H9 (cell line): ENCODE results near the gene PEG3. TPM values are rescaled to one million over a fixed set of nuclear protein-coding genes. Genes with fewer than 3 reads are reported as not detected.

ENCODE experiments used
- DNase-seq: peaks from one replicate; pipeline ENCODE4 v3.0.0-alpha.2; 2017
- H2AFZ ChIP-seq: one replicate; pipeline ENCODE4 v1.6.1; 2013; ENCODE audit warnings: mild to moderate bottlenecking, low read length, control low read depth, moderate library complexity
- H2AK5ac ChIP-seq: 2 replicates; pipeline ENCODE4 v1.6.1; 2013; ENCODE audit warnings: low read length, control low read depth, mixed read lengths; ENCODE audit not compliant: insufficient read length
- H2BK120ac ChIP-seq: one replicate; pipeline ENCODE4 v1.6.1; 2013; ENCODE audit warnings: low read depth, mild to moderate bottlenecking, low read length, control low read depth, inconsistent platforms; ENCODE audit not compliant: poor library complexity, severe bottlenecking
- H2BK12ac ChIP-seq: 2 replicates; pipeline ENCODE4 v1.6.1; 2013; ENCODE audit warnings: low read length, control low read depth, mixed read lengths, low read depth; ENCODE audit not compliant: insufficient read length
- H2BK15ac ChIP-seq: 2 replicates; pipeline ENCODE4 v1.6.1; 2013; ENCODE audit warnings: low read depth, low read length, control low read depth
- H2BK20ac ChIP-seq: one replicate; pipeline ENCODE4 v1.6.1; 2013; ENCODE audit warnings: low read depth, mild to moderate bottlenecking, low read length, control low read depth, inconsistent platforms; ENCODE audit not compliant: poor library complexity, severe bottlenecking
- H2BK5ac ChIP-seq: 2 replicates; pipeline ENCODE4 v1.6.1; 2013; ENCODE audit warnings: low read length, control low read depth, mixed read lengths; ENCODE audit not compliant: insufficient read length
- H3K14ac ChIP-seq: 2 replicates; pipeline ENCODE4 v1.6.1; 2013; ENCODE audit warnings: low read length, control low read depth; ENCODE audit not compliant: insufficient read depth
- H3K18ac ChIP-seq: 2 replicates; pipeline ENCODE4 v1.6.1; 2013; ENCODE audit warnings: low read depth, mild to moderate bottlenecking, mixed read lengths, low read length, control low read depth; ENCODE audit not compliant: insufficient read length
- H3K23ac ChIP-seq: 2 replicates; pipeline ENCODE4 v1.6.1; 2013; ENCODE audit warnings: low read length, control low read depth, mixed read lengths, low read depth; ENCODE audit not compliant: insufficient read length
- H3K23me2 ChIP-seq: 2 replicates; pipeline ENCODE4 v1.6.1; 2013; ENCODE audit warnings: low read depth, mild to moderate bottlenecking, mixed read lengths, low read length, control low read depth; ENCODE audit not compliant: insufficient read length, poor library complexity, severe bottlenecking
- H3K27ac ChIP-seq: 2 replicates; pipeline ENCODE4 v1.5.1; 2013; ENCODE audit warnings: low read length, control low read depth, mixed read lengths, low read depth; ENCODE audit not compliant: insufficient read length
- H3K27me3 ChIP-seq: 2 replicates; pipeline ENCODE4 v1.6.1; 2013; ENCODE audit warnings: low read length, control low read depth, inconsistent platforms; ENCODE audit not compliant: insufficient read depth
- H3K4ac ChIP-seq: 2 replicates; pipeline ENCODE4 v1.6.1; 2013; ENCODE audit warnings: low read depth, mild to moderate bottlenecking, control low read depth, inconsistent platforms, low read length, moderate library complexity
- H3K4me1 ChIP-seq: 2 replicates; pipeline ENCODE4 v1.6.1; 2013; ENCODE audit warnings: low read length, control low read depth, inconsistent platforms; ENCODE audit not compliant: insufficient read depth
- H3K4me2 ChIP-seq: 2 replicates; pipeline ENCODE4 v1.6.1; 2013; ENCODE audit warnings: low read length, control low read depth, mixed read lengths; ENCODE audit not compliant: insufficient read length, insufficient read depth
- H3K56ac ChIP-seq: 2 replicates; pipeline ENCODE4 v1.6.1; 2013; ENCODE audit warnings: low read depth, mild to moderate bottlenecking, mixed read lengths, low read length, control low read depth; ENCODE audit not compliant: insufficient read length
- H3K79me1 ChIP-seq: 2 replicates; pipeline ENCODE4 v1.6.1; 2013; ENCODE audit warnings: low read depth, mild to moderate bottlenecking, moderate library complexity, low read length, control low read depth, inconsistent platforms; ENCODE audit not compliant: insufficient read depth, poor library complexity, severe bottlenecking
- H3K79me2 ChIP-seq: 2 replicates; pipeline ENCODE4 v1.6.1; 2013; ENCODE audit warnings: low read length, control low read depth, inconsistent platforms; ENCODE audit not compliant: insufficient read depth
- H3K9ac ChIP-seq: 2 replicates; pipeline ENCODE4 v1.6.1; 2013; ENCODE audit warnings: low read length, control low read depth, mixed read lengths; ENCODE audit not compliant: insufficient read length; ENCODE audit errors: extremely low read depth
- H3K9me3 ChIP-seq: one replicate; pipeline ENCODE4 v1.6.1; 2013; ENCODE audit warnings: low read depth, low read length, inconsistent platforms; ENCODE audit not compliant: control insufficient read depth
- H3T11ph ChIP-seq: one replicate; pipeline ENCODE4 v1.6.1; 2013; ENCODE audit warnings: mild to moderate bottlenecking, low read length, control low read depth, inconsistent platforms
- H4K20me1 ChIP-seq: one replicate; pipeline ENCODE4 v1.6.1; 2013; ENCODE audit not compliant: control insufficient read depth, insufficient read length, insufficient read depth
- H4K5ac ChIP-seq: 2 replicates; pipeline ENCODE4 v1.6.1; 2013; ENCODE audit warnings: low read depth, mild to moderate bottlenecking, mixed read lengths, low read length, control low read depth; ENCODE audit not compliant: insufficient read length
- H4K8ac ChIP-seq: replicated peaks from 2 replicates; pipeline ENCODE4 v1.6.1; 2013; ENCODE audit warnings: low read length, control low read depth, mixed read lengths, low read depth; ENCODE audit not compliant: insufficient read length
- H4K91ac ChIP-seq: 2 replicates; pipeline ENCODE4 v1.6.1; 2013; ENCODE audit warnings: low read depth, mild to moderate bottlenecking, moderate library complexity, mixed read lengths, low read length, control low read depth; ENCODE audit not compliant: insufficient read length
- H3K27ac Mint-ChIP-seq, 3 experiments: 2 replicates in 2 of 3; 3 replicates in 1 of 3; pipeline ENCODE4 v1.8.0; 2020 to 2021; ENCODE audit warnings: mixed read lengths in 3 of 3, mild to moderate bottlenecking in 1 of 3, moderate library complexity in 1 of 3
- H3K27me3 Mint-ChIP-seq: 2 replicates; pipeline ENCODE4 v1.8.0; 2021; ENCODE audit warnings: low read depth, mild to moderate bottlenecking, moderate library complexity, mixed read lengths
- H3K36me3 Mint-ChIP-seq, 3 experiments: 2 replicates in 2 of 3; 3 replicates in 1 of 3; pipeline ENCODE4 v1.8.0; 2020 to 2021; ENCODE audit warnings: low read depth in 3 of 3, mixed read lengths in 3 of 3; ENCODE audit not compliant: insufficient read depth in 1 of 3
- H3K4me1 Mint-ChIP-seq, 2 experiments: 2 replicates each; pipeline ENCODE4 v1.8.0; 2020; ENCODE audit warnings: mixed read lengths in 2 of 2
- H3K4me3 Mint-ChIP-seq, 2 experiments: 2 replicates in 1 of 2; 3 replicates in 1 of 2; pipeline ENCODE4 v1.8.0; 2020 to 2021; ENCODE audit warnings: mild to moderate bottlenecking in 2 of 2, mixed read lengths in 2 of 2, moderate library complexity in 1 of 2
- H3K9me3 Mint-ChIP-seq, 2 experiments: 2 replicates in 1 of 2; 3 replicates in 1 of 2; pipeline ENCODE4 v1.8.0; 2020; ENCODE audit warnings: mild to moderate bottlenecking in 2 of 2, mixed read lengths in 2 of 2, moderate library complexity in 1 of 2
- CTCF ChIP-seq: fragments of 200-600 bp; sonication (generic); conservative IDR thresholded peaks from 3 replicates; pipeline ENCODE4 v1.8.0; 2021; ENCODE audit warnings: antibody characterized with exemption, mild to moderate bottlenecking
- WGBS: extraction: QIAGEN DNeasy Blood & Tissue Kit; methylation state at CpG from one replicate; pipeline ENCODE4 v1.1.7; 2013; ENCODE audit warnings: missing lambda C conversion rate, low lambda C conversion rate, mixed read lengths; ENCODE audit not compliant: insufficient read length; ENCODE audit errors: extremely low coverage; 5-methylcytosine and 5-hydroxymethylcytosine counted together
- total RNA-seq: library from RNA; stranded (reverse); gene quantifications from 2 replicates; pipeline ENCODE4 v1.2.1, GENCODE V29; 2021

PEG3 gene
- total RNA-seq, 1 experiment from 2014 or later, result not detected

DNA sequence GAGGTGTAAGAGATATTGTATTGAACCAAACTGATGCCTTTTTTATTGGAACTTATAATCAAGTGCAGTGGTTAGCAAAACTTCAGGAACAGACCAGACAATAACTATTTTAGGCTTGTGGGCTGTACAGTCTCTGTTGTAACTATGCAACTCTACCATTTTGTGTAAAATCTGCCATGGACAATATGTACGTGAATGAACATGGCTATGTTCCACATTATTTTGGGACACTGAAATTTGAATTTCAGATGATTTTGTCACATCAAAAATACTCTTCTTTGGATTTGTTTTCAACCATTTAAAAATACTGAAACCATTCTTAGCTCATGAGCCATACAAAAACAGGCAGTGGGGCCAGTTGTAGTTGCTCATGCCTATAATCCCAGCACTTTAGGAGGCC, 27.9 kb upstream of the PEG3 start:
- no peak overlapping the region for H3K14ac ChIP-seq
- DNase-seq, result no peak
- no peak overlapping the region for H4K91ac ChIP-seq
- H2BK5ac ChIP-seq, result no peak overlapping the region
- no peak overlapping the region for H2AFZ ChIP-seq
- no peak overlapping the region for H2BK12ac ChIP-seq
- no peaks in the 10 kb centered on the region for H3K23me2 ChIP-seq
- no peaks in the 10 kb centered on the region for H3K27me3 ChIP-seq
- H3K79me2 ChIP-seq, result no peaks in the 10 kb centered on the region
- no peak overlapping the region for H2BK20ac ChIP-seq
- H2BK120ac ChIP-seq, result no peak overlapping the region
- H3K27ac ChIP-seq, result no peak overlapping the region
- no peaks in the 10 kb centered on the region for H3K4me1 ChIP-seq
- no peak overlapping the region for H2AK5ac ChIP-seq
- no peaks in the 10 kb centered on the region for H4K20me1 ChIP-seq
- Mint-ChIP-seq H3K4me1 (no peaks in the 10 kb centered on the region), H3K4me3 (no peak overlapping the region), H3K27ac (no peak overlapping the region), H3K36me3 (peaks cover 10 to 33% (median 19%) of the 10 kb centered on the region in 3 experiments), H3K9me3 (peaks cover 90 to 94% of the 10 kb centered on the region in 2 experiments), H3K27me3 (peaks cover 1% of the 10 kb centered on the region)
- no peak overlapping the region for H3K4ac ChIP-seq
- H3K23ac ChIP-seq, result no peak overlapping the region
- no peak overlapping the region for H3K56ac ChIP-seq
- H3K79me1 ChIP-seq, result no peaks in the 10 kb centered on the region
- TF ChIP-seq CTCF, result no peak
- no peak overlapping the region for H3K4me2 ChIP-seq
- no peak overlapping the region for H4K5ac ChIP-seq
- H4K8ac ChIP-seq, result no peak overlapping the region
- peaks cover 70% of the 10 kb centered on the region for H3K9me3 ChIP-seq
- H2BK15ac ChIP-seq, result no peak overlapping the region
- no peak overlapping the region for H3K18ac ChIP-seq
- no CpG with 5 or more reads among the region's 1 CpG for WGBS
- H3K9ac ChIP-seq, result no peak overlapping the region
- H3T11ph ChIP-seq, result no peak overlapping the region
